ENCODE results near the gene PRKACB.
A peak's percentile ranks its signal among the peaks of the same experiment; 100 is the strongest.
"Not testable (repeated sequence)": the region's sequence is repeated elsewhere in the genome, so short reads cannot be mapped to it uniquely, and the experiment has no call there.

Gene PRKACB

GRCh38 chr1:84143796-84144565, at the start of gene PRKACB:
TSS of gene PRKACB (plus strand) at chr1:84144271. CDS start at chr1:84144362, 91 bp downstream.
- Mint-ChIP-seq H3K4me3 (peak within 1 kb of the TSS; percentile 95), H3K27me3 (no peaks in the 10 kb centered on the region), H3K27ac (peak within 1 kb of the TSS; percentile 98), H3K9me3 (ENCODE audit: low read depth) (no peaks in the 10 kb centered on the region), H3K36me3 (no peaks in the 10 kb centered on the region), H3K4me1 (ENCODE audit: low read depth) (peaks cover 59% of the 10 kb centered on the region)

- peaks cover 19% of the 10 kb centered on the region for H3K4me1 Mint-ChIP-seq (ENCODE audit: low read depth)
- no peaks in the 10 kb centered on the region for H3K9me3 Mint-ChIP-seq (ENCODE audit: low read depth)
- no peak overlapping the region for H3K4me3 Mint-ChIP-seq
- peaks cover 14% of the 10 kb centered on the region for H3K36me3 Mint-ChIP-seq
- no peaks in the 10 kb centered on the region for H3K27me3 Mint-ChIP-seq
- no peak overlapping the region for H3K27ac Mint-ChIP-seq
Measured at GRCh38 chr1:84095308-84095707, 48.8 kb upstream of the PRKACB start.

GRCh38 chr1:84096176-84096575, 47.9 kb upstream of the PRKACB start:
- H3K4me3 Mint-ChIP-seq = no peak overlapping the region
- peaks cover 14% of the 10 kb centered on the region for H3K36me3 Mint-ChIP-seq
- peaks cover 13% of the 10 kb centered on the region for H3K4me1 Mint-ChIP-seq (ENCODE audit: low read depth)
- H3K27me3 Mint-ChIP-seq = no peaks in the 10 kb centered on the region
- no peaks in the 10 kb centered on the region for H3K9me3 Mint-ChIP-seq (ENCODE audit: low read depth)
- no peak overlapping the region for H3K27ac Mint-ChIP-seq

- no peak overlapping the region for H3K4me3 Mint-ChIP-seq
- H3K27me3 Mint-ChIP-seq = no peaks in the 10 kb centered on the region
- peaks cover 4% of the 10 kb centered on the region for H3K4me1 Mint-ChIP-seq (ENCODE audit: low read depth)
- H3K27ac Mint-ChIP-seq = no peak overlapping the region
- peaks cover 3% of the 10 kb centered on the region for H3K36me3 Mint-ChIP-seq
- H3K9me3 Mint-ChIP-seq (ENCODE audit: low read depth) = no peaks in the 10 kb centered on the region
Measured at GRCh38 chr1:84101204-84101603, 42.9 kb upstream of the PRKACB start.

GRCh38 chr1:84103197-84103992, 40.7 kb upstream of the PRKACB start:
- Mint-ChIP-seq H3K27ac (peak overlapping the region; percentile 19), H3K4me3 (no peak overlapping the region), H3K36me3 (peaks cover 5% of the 10 kb centered on the region), H3K27me3 (no peaks in the 10 kb centered on the region), H3K9me3 (ENCODE audit: low read depth) (peaks cover 4% of the 10 kb centered on the region), H3K4me1 (ENCODE audit: low read depth) (peaks cover 4% of the 10 kb centered on the region)

- not testable (repeated sequence) for H3K27me3 Mint-ChIP-seq; H3K36me3 Mint-ChIP-seq; H3K9me3 Mint-ChIP-seq (ENCODE audit: low read depth); H3K27ac Mint-ChIP-seq; H3K4me1 Mint-ChIP-seq (ENCODE audit: low read depth); H3K4me3 Mint-ChIP-seq
Measured at GRCh38 chr1:84107538-84107937, 36.5 kb upstream of the PRKACB start.

- H3K27ac Mint-ChIP-seq = no peak overlapping the region
- peaks cover 4% of the 10 kb centered on the region for H3K4me1 Mint-ChIP-seq (ENCODE audit: low read depth)
- no peaks in the 10 kb centered on the region for H3K27me3 Mint-ChIP-seq
- H3K36me3 Mint-ChIP-seq = peaks cover 4% of the 10 kb centered on the region
- H3K9me3 Mint-ChIP-seq (ENCODE audit: low read depth) = peaks cover 4% of the 10 kb centered on the region
- no peak overlapping the region for H3K4me3 Mint-ChIP-seq
Measured at GRCh38 chr1:84107955-84108354, 36.1 kb upstream of the PRKACB start.

- Mint-ChIP-seq H3K36me3 (peaks cover 4% of the 10 kb centered on the region), H3K27me3 (no peaks in the 10 kb centered on the region), H3K27ac (no peak overlapping the region), H3K4me3 (no peak overlapping the region), H3K9me3 (ENCODE audit: low read depth) (peaks cover 4% of the 10 kb centered on the region), H3K4me1 (ENCODE audit: low read depth) (no peaks in the 10 kb centered on the region)
Measured at GRCh38 chr1:84108900-84109578, 35.0 kb upstream of the PRKACB start.

- H3K36me3 Mint-ChIP-seq = peaks cover 4% of the 10 kb centered on the region
- H3K27ac Mint-ChIP-seq = no peak overlapping the region
- H3K4me1 Mint-ChIP-seq (ENCODE audit: low read depth) = no peaks in the 10 kb centered on the region
- H3K4me3 Mint-ChIP-seq = no peak overlapping the region
- no peaks in the 10 kb centered on the region for H3K27me3 Mint-ChIP-seq
- H3K9me3 Mint-ChIP-seq (ENCODE audit: low read depth) = peaks cover 4% of the 10 kb centered on the region
Measured at GRCh38 chr1:84110629-84111028, 33.4 kb upstream of the PRKACB start.

GRCh38 chr1:84116558-84116957, 27.5 kb upstream of the PRKACB start:
- no peaks in the 10 kb centered on the region for H3K27me3 Mint-ChIP-seq
- no peak overlapping the region for H3K27ac Mint-ChIP-seq
- no peaks in the 10 kb centered on the region for H3K9me3 Mint-ChIP-seq (ENCODE audit: low read depth)
- no peak overlapping the region for H3K4me3 Mint-ChIP-seq
- peaks cover 12% of the 10 kb centered on the region for H3K4me1 Mint-ChIP-seq (ENCODE audit: low read depth)
- H3K36me3 Mint-ChIP-seq = no peaks in the 10 kb centered on the region

GRCh38 chr1:84117868-84118267, 26.2 kb upstream of the PRKACB start:
- Mint-ChIP-seq H3K9me3 (ENCODE audit: low read depth) (no peaks in the 10 kb centered on the region), H3K27ac (no peak overlapping the region), H3K4me1 (ENCODE audit: low read depth) (peaks cover 12% of the 10 kb centered on the region), H3K27me3 (no peaks in the 10 kb centered on the region), H3K4me3 (no peak overlapping the region), H3K36me3 (no peaks in the 10 kb centered on the region)

GRCh38 chr1:84121360-84121759, 22.7 kb upstream of the PRKACB start:
- Mint-ChIP-seq H3K9me3 (ENCODE audit: low read depth) (no peaks in the 10 kb centered on the region), H3K27me3 (no peaks in the 10 kb centered on the region), H3K36me3 (no peaks in the 10 kb centered on the region), H3K4me1 (ENCODE audit: low read depth) (peaks cover 7% of the 10 kb centered on the region), H3K27ac (no peak overlapping the region), H3K4me3 (no peak overlapping the region)

- H3K36me3 Mint-ChIP-seq = no peaks in the 10 kb centered on the region
Measured at GRCh38 chr1:84122780-84123382, 21.2 kb upstream of the PRKACB start.

GRCh38 chr1:84133479-84133878, 10.6 kb upstream of the PRKACB start:
- Mint-ChIP-seq H3K36me3 (no peaks in the 10 kb centered on the region), H3K27ac (no peak overlapping the region), H3K9me3 (ENCODE audit: low read depth) (peaks cover 7% of the 10 kb centered on the region), H3K4me1 (ENCODE audit: low read depth) (peaks cover 19% of the 10 kb centered on the region), H3K4me3 (no peak overlapping the region), H3K27me3 (no peaks in the 10 kb centered on the region)

More at GRCh38 chr1:84122780-84123382, 21.2 kb upstream of the PRKACB start:
- Mint-ChIP-seq H3K4me3 (no peak overlapping the region), H3K27ac (no peak overlapping the region), H3K4me1 (ENCODE audit: low read depth) (no peaks in the 10 kb centered on the region), H3K27me3 (no peaks in the 10 kb centered on the region), H3K9me3 (ENCODE audit: low read depth) (no peaks in the 10 kb centered on the region)

- H3K36me3 Mint-ChIP-seq = no peaks in the 10 kb centered on the region
- no peak overlapping the region for H3K4me3 Mint-ChIP-seq
- no peak overlapping the region for H3K27ac Mint-ChIP-seq
- peaks cover 7% of the 10 kb centered on the region for H3K9me3 Mint-ChIP-seq (ENCODE audit: low read depth)
- H3K4me1 Mint-ChIP-seq (ENCODE audit: low read depth) = peaks cover 19% of the 10 kb centered on the region
- no peaks in the 10 kb centered on the region for H3K27me3 Mint-ChIP-seq
Measured at GRCh38 chr1:84135341-84135740, 8.7 kb upstream of the PRKACB start.

All from activated naive CD8-positive, alpha-beta T cell (primary cell).